Activated naive CD4-positive, alpha-beta T cell treated with anti-CD3 and anti-CD28 coated beads for 36 hours (primary cell): ENCODE measurements around the gene CSRP1. TPM values are rescaled to one million over a fixed set of nuclear protein-coding genes. Genes with fewer than 3 reads are reported as not detected.
"Not testable (repeated sequence)": the region's sequence is repeated elsewhere in the genome, so short reads cannot be mapped to it uniquely, and the experiment has no call there.

Source experiments
- CTCF ChIA-PET: fragments of 350-600 bp; sonication (Branson Sonifier 250); formaldehyde crosslinking; loops from one replicate; lab custom pipeline; 2021; ENCODE audit warnings: antibody characterized with exemption; lab: Charles Lee
- DNase-seq: peaks from one replicate; pipeline ENCODE4 v3.0.0-alpha.2; 2020
- H3K27ac Mint-ChIP-seq: one replicate; pipeline ENCODE4 v1.8.0; 2021; ENCODE audit warnings: mild to moderate bottlenecking, mixed read lengths
- H3K27me3 Mint-ChIP-seq: one replicate; pipeline ENCODE4 v1.8.0; 2021; ENCODE audit warnings: low read depth, mixed read lengths
- H3K36me3 Mint-ChIP-seq: one replicate; pipeline ENCODE4 v1.8.0; 2021; ENCODE audit warnings: low read depth, mixed read lengths
- H3K4me1 Mint-ChIP-seq: one replicate; pipeline ENCODE4 v1.8.0; 2021; ENCODE audit warnings: low read depth, mixed read lengths
- H3K4me3 Mint-ChIP-seq: one replicate; pipeline ENCODE4 v1.8.0; 2021; ENCODE audit warnings: mild to moderate bottlenecking, moderate library complexity, mixed read lengths
- H3K9me3 Mint-ChIP-seq: one replicate; pipeline ENCODE4 v1.8.0; 2021; ENCODE audit warnings: mixed read lengths
- intact Hi-C: fragments of 100-400 bp; cut with micrococcal nuclease; formaldehyde crosslinking; loops from one replicate; pipeline ENCODE4 v1.15.1; 2023
- total RNA-seq, 2 experiments: library from RNA; stranded (reverse); gene quantifications; one replicate each; pipeline ENCODE4 v1.2.3, GENCODE V29; 2021

CSRP1 gene
- total RNA-seq = 10 to 100 TPM; 35.7 to 36.6 TPM

DNA sequence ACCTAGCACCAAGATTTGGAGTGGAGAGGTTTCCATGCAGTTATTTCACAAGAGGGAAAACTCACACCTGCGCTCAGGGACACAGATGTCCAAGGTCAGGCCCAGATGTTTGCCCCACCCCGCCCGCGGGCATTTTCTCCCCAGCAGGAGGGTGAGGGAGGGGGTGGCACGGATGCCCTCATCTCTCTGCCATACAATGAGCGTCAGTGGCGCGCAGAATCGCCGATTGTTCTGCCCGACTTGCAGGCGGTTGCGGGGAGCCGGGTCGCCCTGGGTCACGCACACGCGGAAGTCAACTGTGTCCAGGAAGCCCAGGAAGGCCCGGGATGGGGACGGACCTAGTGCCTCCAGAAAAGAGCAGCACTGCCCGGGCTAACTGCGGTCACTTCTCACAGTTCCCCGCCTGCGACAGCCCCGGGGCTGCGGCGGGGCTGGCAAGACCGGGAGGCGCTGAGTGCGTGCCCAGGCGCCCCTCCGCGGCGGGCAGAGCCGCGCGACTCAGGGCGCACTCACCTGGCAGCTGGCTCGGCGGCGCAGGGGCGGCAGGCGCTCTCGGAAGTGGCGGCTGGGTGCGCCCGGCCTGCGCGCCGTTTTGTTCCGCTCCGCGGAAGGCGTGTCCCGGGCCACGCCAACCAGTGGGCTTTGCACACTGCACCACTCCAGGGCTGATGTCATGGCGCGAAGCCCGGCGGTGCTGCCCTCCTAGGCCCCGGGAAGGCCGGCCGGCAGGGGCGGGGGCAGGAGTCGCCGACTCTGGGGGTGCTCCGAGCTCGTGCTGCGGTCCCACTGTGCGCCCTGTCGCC lies at the start of gene CSRP1:
TSS of gene CSRP1 (minus strand) at position 567 of the 803 bp plus-strand sequence. CDS start 10,820 bp downstream, outside the sequence.
- H3K27me3 Mint-ChIP-seq = no peaks in the 10 kb centered on the region
- peak within 1 kb of the TSS; percentile 83 for H3K4me3 Mint-ChIP-seq
- CTCF ChIA-PET = interaction anchor here (1.0 to 16.2 kb wide), 3 partner anchors 9 to 58 kb away, joined by 4 to 287 read pairs (median 13); no protein-coding TSS in a partner anchor
- H3K4me1 Mint-ChIP-seq = peaks cover 42% of the 10 kb centered on the region
- DNase-seq = peak; percentile 89
- peak within 1 kb of the TSS; percentile 82 for H3K27ac Mint-ChIP-seq
- intact Hi-C loops = loop anchor here (1.0 to 10.0 kb wide), 6 partner anchors 24 to 842 kb away; partner anchors contain the start of genes DDX59 and IPO9
- no peaks in the 10 kb centered on the region for H3K36me3 Mint-ChIP-seq
- no peaks in the 10 kb centered on the region for H3K9me3 Mint-ChIP-seq

DNA sequence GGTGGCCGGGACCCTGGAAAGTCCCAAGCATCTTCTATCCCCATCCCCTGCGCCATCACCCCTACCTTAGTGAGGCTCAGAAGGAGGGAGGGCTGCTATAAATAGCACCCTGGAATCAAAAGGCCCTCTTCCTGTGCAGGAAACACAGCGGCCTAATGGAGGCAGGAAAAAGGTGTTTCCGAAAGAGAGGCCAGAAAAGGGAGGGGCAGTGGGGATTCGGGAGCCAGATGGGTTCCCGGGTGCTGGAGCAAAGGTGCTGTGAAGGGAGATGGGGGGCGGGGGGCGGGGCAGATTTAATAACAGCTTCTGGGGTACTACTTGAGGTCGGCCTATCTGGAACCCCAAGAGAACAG lies 48.6 kb upstream of the CSRP1 start:
- H3K9me3 Mint-ChIP-seq = no peaks in the 10 kb centered on the region
- H3K27me3 Mint-ChIP-seq = no peaks in the 10 kb centered on the region
- H3K4me1 Mint-ChIP-seq = peaks cover 3% of the 10 kb centered on the region
- intact Hi-C loops = no loop called here
- no peaks in the 10 kb centered on the region for H3K36me3 Mint-ChIP-seq
- no peak overlapping the region for H3K4me3 Mint-ChIP-seq
- CTCF ChIA-PET = interaction anchor here (0.9 to 1.6 kb wide), 2 partner anchors 148 to 237 kb away, joined by 3 to 5 read pairs; no protein-coding TSS in a partner anchor
- H3K27ac Mint-ChIP-seq = no peak overlapping the region
- no peak for DNase-seq

DNA sequence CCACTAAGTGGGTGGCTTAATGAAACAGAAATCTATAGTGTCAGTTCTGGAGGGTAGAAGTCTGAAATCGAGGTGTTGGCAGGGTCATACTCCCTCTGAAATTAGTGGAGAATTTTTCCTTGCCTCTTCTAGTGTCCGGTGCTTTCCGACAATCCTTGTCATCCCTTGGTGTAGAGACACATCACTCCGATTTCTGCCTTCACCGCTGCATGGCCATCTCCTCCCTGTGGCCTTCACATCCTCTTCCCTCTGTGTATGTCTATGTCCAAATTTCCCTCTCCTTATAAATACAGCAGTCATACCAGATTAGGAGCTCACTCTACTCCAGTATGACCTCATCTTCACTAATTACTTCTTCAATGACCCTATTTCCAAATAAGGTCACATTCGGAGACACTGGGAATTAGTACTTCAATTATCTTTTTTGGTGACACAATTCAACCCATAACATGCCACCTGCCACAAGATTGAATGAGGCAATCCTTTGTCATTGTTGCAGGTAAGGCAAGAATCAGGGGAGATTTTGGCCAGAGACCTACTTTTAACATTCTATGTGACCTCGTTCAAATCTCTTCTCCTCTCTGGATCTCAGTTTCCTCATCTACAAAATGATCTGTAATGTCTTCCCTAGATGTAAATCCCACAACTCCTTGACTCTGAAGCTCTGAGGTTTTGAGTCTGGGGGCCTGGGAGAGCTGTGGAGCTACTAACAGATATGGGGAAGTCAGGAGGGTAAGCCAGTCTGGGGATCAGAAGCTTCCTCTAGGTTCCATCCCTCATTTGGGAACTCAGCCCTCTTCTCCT lies 48.1 kb upstream of the CSRP1 start:
- H3K27me3 Mint-ChIP-seq = no peaks in the 10 kb centered on the region
- no peaks in the 10 kb centered on the region for H3K9me3 Mint-ChIP-seq
- no peak overlapping the region for H3K4me3 Mint-ChIP-seq
- CTCF ChIA-PET = interaction anchor here (0.9 to 1.6 kb wide), 3 partner anchors 15 to 238 kb away, joined by 3 to 5 read pairs (median 3); no protein-coding TSS in a partner anchor
- intact Hi-C loops = no loop called here
- DNase-seq = no peak
- H3K36me3 Mint-ChIP-seq = no peaks in the 10 kb centered on the region
- peaks cover 3% of the 10 kb centered on the region for H3K4me1 Mint-ChIP-seq
- H3K27ac Mint-ChIP-seq = no peak overlapping the region

DNA sequence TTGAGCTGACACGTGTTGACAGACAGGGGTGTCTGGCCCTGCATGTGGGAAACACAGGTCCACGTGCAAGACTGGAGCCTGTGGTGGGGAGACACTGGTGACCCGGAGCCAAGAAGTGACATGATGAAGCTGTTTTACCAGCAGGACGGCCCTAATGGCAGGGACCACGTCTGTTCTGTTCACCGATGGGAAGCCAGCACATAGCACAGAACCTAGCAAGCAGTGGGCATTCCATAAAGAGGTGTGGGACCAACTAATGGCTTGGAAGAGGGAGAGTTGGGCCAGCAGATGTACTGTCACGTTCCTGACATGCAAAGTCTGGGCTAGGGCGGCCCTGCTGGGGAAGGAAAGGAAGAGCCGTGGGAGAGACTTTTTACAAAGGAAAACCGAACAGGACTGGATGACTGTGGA lies 47.3 kb upstream of the CSRP1 start:
- no peak for DNase-seq
- H3K4me1 Mint-ChIP-seq = no peaks in the 10 kb centered on the region
- intact Hi-C loops = no loop called here
- CTCF ChIA-PET = interaction anchor here (0.9 kb wide), 1 partner anchor 14 kb away, joined by 3 read pairs; no protein-coding TSS in a partner anchor
- H3K9me3 Mint-ChIP-seq = no peaks in the 10 kb centered on the region
- H3K27ac Mint-ChIP-seq = no peak overlapping the region
- no peaks in the 10 kb centered on the region for H3K27me3 Mint-ChIP-seq
- H3K4me3 Mint-ChIP-seq = no peak overlapping the region
- H3K36me3 Mint-ChIP-seq = no peaks in the 10 kb centered on the region

DNA sequence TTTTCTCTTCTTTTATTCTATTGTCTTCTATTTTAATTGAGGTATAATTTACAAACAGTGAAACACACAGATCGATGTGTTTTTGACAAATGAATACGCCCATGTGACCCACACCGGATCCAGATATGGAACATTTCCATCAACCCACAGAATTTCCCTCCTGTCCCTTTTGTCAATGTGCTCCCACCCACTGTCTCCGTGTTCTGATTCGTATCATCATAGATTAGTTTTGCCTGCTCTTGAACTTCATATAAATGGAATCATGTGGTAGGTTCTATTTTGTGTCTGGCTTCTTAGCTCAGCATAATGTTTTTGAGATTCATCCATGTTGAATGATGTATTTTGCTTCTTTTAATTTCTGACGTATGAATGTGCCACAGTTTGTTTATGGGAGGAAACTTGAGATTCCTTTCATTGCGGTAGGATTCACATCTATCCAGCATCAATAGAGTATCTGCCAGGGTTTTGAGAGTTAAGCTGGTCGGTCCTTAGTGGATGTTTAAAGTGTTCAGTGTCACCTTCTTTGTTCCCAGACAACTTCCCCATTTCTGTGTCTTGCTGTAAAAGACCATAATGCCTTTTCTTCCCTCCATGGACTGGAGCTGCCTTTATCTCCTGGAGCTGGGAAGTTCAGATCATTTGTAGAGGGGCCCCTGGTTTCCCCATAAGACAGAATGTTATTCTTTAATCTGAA lies 46.7 kb upstream of the CSRP1 start:
- CTCF ChIA-PET = interaction anchor here (0.5 to 0.9 kb wide), 2 partner anchors 13 to 149 kb away, joined by 3 read pairs; no protein-coding TSS in a partner anchor
- DNase-seq = no peak
- no peaks in the 10 kb centered on the region for H3K4me1 Mint-ChIP-seq
- no peaks in the 10 kb centered on the region for H3K36me3 Mint-ChIP-seq
- intact Hi-C loops = no loop called here
- no peaks in the 10 kb centered on the region for H3K27me3 Mint-ChIP-seq
- no peak overlapping the region for H3K27ac Mint-ChIP-seq
- H3K4me3 Mint-ChIP-seq = no peak overlapping the region
- no peaks in the 10 kb centered on the region for H3K9me3 Mint-ChIP-seq

DNA sequence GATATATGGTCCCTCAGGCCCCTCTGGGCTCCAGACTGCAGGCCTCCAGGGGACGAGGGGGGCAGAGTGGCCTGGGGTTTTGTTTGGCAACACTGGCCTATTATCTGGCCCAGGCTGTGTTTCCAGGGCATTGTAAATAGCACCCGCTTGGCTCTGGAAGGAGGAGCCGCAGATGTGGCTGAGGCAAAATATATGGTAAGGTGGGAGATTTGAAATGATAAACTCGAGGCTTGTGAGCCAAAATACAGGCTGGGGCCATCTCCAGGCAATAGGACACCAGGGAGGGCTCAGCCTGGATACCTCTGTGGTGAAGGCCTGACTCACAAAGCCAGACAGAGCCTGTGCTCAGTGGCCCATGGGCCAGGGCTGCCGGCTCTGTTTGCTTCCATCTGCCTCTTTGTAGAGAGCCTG lies 46.0 kb upstream of the CSRP1 start:
- CTCF ChIA-PET = no interaction called here
- Mint-ChIP-seq H3K27ac (no peak overlapping the region), H3K4me3 (no peak overlapping the region), H3K4me1 (no peaks in the 10 kb centered on the region), H3K27me3 (no peaks in the 10 kb centered on the region), H3K9me3 (no peaks in the 10 kb centered on the region), H3K36me3 (no peaks in the 10 kb centered on the region)
- DNase-seq = no peak
- intact Hi-C loops = no loop called here

DNA sequence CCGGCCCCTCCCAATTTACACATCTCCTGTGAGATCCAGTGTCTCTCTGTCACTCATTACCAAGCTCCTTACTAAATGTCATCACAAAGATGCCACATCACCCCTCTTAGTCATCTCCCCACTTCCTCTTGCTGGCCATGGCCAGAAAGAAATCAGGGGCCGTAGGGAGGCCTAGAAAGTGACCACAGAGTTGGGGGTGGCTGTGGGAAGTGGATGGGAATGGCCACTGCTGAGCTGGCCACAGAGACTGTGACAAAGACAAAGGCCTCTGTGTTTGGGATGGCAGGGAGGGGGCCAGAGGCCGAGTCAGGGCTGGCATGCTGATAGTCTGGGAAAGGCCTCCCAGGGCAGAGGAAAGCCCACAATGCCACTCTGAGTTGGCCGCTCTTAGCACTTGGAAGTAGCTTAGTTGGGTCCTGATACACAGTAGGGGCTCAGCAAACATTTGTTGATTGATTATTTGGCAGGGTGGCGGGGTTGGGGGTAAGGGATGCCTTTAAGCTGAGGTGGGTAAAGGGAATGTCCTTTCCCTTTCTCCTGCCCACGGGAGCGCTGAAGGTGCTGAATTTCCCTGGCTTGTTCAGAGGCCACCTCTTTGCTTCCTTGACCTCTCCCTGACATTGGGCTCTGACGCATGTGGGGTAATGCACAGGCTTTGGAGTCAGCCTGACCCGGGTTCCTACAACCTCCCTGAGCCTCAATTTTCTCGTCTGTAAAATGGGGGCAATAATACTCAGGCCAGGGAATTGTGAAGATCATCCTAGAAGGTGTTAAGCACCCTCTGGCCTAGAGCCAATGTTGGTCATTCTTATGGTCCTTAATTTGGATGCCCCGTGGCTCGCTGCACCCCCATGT lies 45.2 kb upstream of the CSRP1 start:
- CTCF ChIA-PET = interaction anchor here (1.2 to 2.0 kb wide), 2 partner anchors 22 to 116 kb away, joined by 3 to 5 read pairs; no protein-coding TSS in a partner anchor

DNA sequence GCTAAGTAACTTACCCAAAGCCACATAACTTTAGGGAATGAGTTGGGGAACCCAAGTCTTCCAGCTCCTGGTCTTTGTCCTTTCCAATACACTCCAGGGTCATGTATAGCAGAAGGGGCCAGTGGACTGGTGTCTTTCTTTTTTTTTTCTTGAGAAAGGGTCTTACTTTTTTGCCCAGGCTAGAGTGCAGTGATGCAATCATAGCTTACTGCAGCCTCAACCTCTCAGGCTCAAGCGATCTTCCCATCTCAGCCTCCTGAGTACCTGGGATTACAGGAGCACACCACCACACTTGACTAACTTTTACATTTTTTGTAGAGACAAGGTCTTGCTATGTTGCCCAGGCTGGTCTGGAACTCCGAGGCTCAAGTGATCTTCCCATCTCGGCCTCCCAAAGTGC lies 44.2 kb upstream of the CSRP1 start:
- H3K9me3 Mint-ChIP-seq = no peaks in the 10 kb centered on the region
- intact Hi-C loops = no loop called here
- no peaks in the 10 kb centered on the region for H3K36me3 Mint-ChIP-seq
- no peak overlapping the region for H3K27ac Mint-ChIP-seq
- no peak overlapping the region for H3K4me3 Mint-ChIP-seq
- H3K27me3 Mint-ChIP-seq = no peaks in the 10 kb centered on the region
- DNase-seq = no peak
- CTCF ChIA-PET = interaction anchor here (1.2 to 2.0 kb wide), 3 partner anchors 8 to 115 kb away, joined by 3 to 5 read pairs (median 3); no protein-coding TSS in a partner anchor
- no peaks in the 10 kb centered on the region for H3K4me1 Mint-ChIP-seq

More for the DNA sequence above, 45.2 kb upstream of the CSRP1 start:
- no peak overlapping the region for H3K27ac Mint-ChIP-seq
- no peaks in the 10 kb centered on the region for H3K4me1 Mint-ChIP-seq
- H3K27me3 Mint-ChIP-seq = no peaks in the 10 kb centered on the region
- H3K36me3 Mint-ChIP-seq = no peaks in the 10 kb centered on the region
- DNase-seq = no peak
- H3K4me3 Mint-ChIP-seq = no peak overlapping the region
- intact Hi-C loops = no loop called here
- H3K9me3 Mint-ChIP-seq = no peaks in the 10 kb centered on the region

DNA sequence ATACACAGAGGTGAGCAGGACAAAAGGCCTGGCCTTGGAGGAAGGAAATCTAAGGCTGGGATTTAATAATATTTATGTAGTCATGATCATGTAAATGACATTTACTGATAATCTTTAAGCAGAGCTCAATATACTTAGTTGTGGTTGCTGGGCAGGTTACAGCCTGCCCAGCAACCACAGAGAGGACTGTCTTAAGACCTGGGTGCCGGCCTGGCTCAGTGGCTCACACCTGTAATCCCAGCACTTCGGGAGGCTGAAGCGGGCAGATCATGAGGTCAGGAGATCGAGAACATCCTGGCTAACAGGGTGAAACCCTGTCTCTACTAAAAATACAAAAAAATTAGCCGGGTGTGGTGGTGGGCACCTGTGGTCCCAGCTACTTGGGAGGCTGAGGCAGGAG lies 42.6 kb upstream of the CSRP1 start:
- H3K27ac Mint-ChIP-seq, H3K9me3 Mint-ChIP-seq, H3K4me3 Mint-ChIP-seq, DNase-seq, H3K36me3 Mint-ChIP-seq, intact Hi-C loops, H3K4me1 Mint-ChIP-seq, H3K27me3 Mint-ChIP-seq: not testable (repeated sequence)
- CTCF ChIA-PET = interaction anchor here (0.6 kb wide), 1 partner anchor 114 kb away, joined by 3 read pairs; no protein-coding TSS in a partner anchor

DNA sequence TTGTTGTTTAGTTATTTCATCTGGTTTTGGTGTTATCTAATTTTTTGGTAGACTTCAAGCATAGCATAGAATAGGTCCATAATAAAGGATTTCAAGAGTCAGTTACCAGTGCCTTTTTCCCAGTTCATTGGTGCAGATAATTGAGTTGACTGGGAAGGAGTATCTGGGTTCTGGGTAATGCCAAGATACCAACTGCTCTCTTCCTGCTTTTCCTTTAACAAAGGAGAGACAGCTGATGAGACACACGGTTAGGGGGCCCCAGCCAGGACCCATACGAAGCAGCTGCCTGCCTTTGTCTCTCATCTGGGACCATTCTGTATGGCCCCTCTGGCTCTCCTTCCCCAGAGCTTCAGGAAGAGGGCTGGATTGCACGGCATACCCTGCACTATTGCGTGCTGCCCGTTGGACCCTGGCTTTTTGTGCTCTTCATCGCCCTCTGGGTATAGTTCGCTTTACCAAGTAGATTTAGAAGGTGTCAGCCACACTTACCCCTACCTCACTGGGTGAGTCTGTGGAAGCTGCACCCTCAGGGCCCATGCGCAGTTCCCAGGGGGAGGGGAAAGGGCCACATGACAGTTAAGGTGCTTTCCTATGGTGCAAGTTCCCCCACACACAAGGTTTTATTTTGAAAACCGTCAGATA lies 39.0 kb upstream of the CSRP1 start:
- Mint-ChIP-seq H3K4me3 (no peak overlapping the region), H3K4me1 (no peaks in the 10 kb centered on the region), H3K27ac (no peak overlapping the region), H3K27me3 (peaks cover 8% of the 10 kb centered on the region), H3K36me3 (no peaks in the 10 kb centered on the region), H3K9me3 (no peaks in the 10 kb centered on the region)
- intact Hi-C loops = no loop called here
- no peak for DNase-seq
- CTCF ChIA-PET = interaction anchor here (0.6 kb wide), 1 partner anchor 233 kb away, joined by 3 read pairs; no protein-coding TSS in a partner anchor

DNA sequence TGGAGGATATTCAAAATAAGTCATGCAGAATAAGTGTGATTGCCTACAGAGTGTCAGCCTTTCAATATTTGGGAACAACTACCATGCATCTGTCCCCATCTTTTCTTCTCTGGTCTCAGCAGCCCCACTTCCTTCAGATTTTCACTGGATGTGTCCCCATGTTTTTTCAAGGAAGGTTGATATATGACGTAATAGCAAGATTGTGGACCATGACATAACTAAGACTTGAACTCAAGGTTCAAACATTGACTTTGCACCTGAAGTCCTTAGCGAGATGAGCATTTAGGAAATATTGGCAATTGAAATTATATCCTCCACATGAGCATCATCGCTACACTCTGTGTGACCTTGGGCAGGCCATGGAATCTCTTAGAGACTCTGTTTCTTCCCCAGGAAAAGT lies 37.8 kb upstream of the CSRP1 start:
- CTCF ChIA-PET = interaction anchor here (1.1 kb wide), 3 partner anchors 31 to 159 kb away, joined by 3 to 4 read pairs (median 4); no protein-coding TSS in a partner anchor
- Mint-ChIP-seq H3K9me3 (no peaks in the 10 kb centered on the region), H3K27me3 (peaks cover 19% of the 10 kb centered on the region), H3K4me1 (peaks cover 4% of the 10 kb centered on the region), H3K27ac (no peak overlapping the region), H3K36me3 (no peaks in the 10 kb centered on the region), H3K4me3 (no peak overlapping the region)
- intact Hi-C loops = no loop called here
- DNase-seq = no peak
